K562 (cell line): ENCODE results near the gene MAP2K7. TPM values are rescaled to one million over a fixed set of nuclear protein-coding genes. Genes with fewer than 3 reads are reported as not detected.

Experiments used
- ATAC-seq: fragments of 200-7000 bp; cut with Tn5 transposase; 3 replicates; pipeline ENCODE4 v1.9.1; 2020; ENCODE audit warnings: moderate library complexity
- BruUV-seq: library from RNA; stranded (reverse); fragments of 400-500 nt; replicated peaks from 2 replicates; lab custom pipeline; 2021; lab: Mats Ljungman, UMichigan
- CTCF ChIA-PET: fragments of 300-600 bp; formaldehyde crosslinking; extraction: SDS; loops from one replicate; lab custom pipeline; 2021; ENCODE audit warnings: low intra/inter-chr PET ratio; lab: Yijun Ruan, JAX
- POLR2A ChIA-PET: fragments of 300-600, 350-650 bp; sonication (Branson Sonifier 250); formaldehyde crosslinking; extraction: SDS; loops from one replicate; lab custom pipeline; 2021; ENCODE audit warnings: antibody characterized with exemption, inconsistent platforms; lab: Yijun Ruan, JAX
- DNase-seq, 4 experiments: peaks; one replicate each; pipeline versions ENCODE4 v3.0.0 to v3.0.0-alpha.2; 2011 to 2018; ENCODE audit warnings: low spot score in 3 of 4, mixed read lengths in 3 of 4; ENCODE audit errors: extremely low read depth in 1 of 4
- FAIRE-seq: peaks from 2 replicates; lab custom pipeline; 2011; peaks lifted over from hg19 to GRCh38; lab: Jason Lieb, UNC
- H2AFZ ChIP-seq: 2 replicates; pipeline ENCODE4 v1.6.0; 2011; ENCODE audit warnings: low read depth, low read length, control low read depth, inconsistent platforms
- H3K27ac ChIP-seq: fragments of 200-600 bp; 3 replicates; pipeline ENCODE4 v1.8.0; 2011; ENCODE audit warnings: low read depth, mild to moderate bottlenecking, control low read depth, inconsistent platforms, low read length, moderate library complexity, mixed read lengths; ENCODE audit errors: extremely low read depth
- H3K27me3 ChIP-seq, 2 experiments: fragments of 300-600 bp in 1 of 2; 2 replicates in 1 of 2; 3 replicates in 1 of 2; pipeline versions ENCODE4 v1.6.0 to v1.8.0; 2011; ENCODE audit warnings: inconsistent platforms in 2 of 2, low read length in 2 of 2, mild to moderate bottlenecking in 1 of 2, mixed read lengths in 1 of 2, moderate library complexity in 1 of 2; ENCODE audit not compliant: control insufficient read depth in 2 of 2, insufficient read depth in 2 of 2
- H3K36me3 ChIP-seq: fragments of 300-600 bp; 3 replicates; pipeline ENCODE4 v1.8.0; 2011; ENCODE audit warnings: mild to moderate bottlenecking, low read length, inconsistent platforms; ENCODE audit not compliant: control insufficient read depth, insufficient read depth
- H3K4me1 ChIP-seq, 2 experiments: fragments of 200-600 bp in 1 of 2; replicated peaks in 1 of 2; 2 replicates in 1 of 2; 3 replicates in 1 of 2; pipeline versions ENCODE4 v1.5.1 to v1.8.0; 2011; ENCODE audit warnings: inconsistent platforms in 2 of 2, low read length in 2 of 2, mild to moderate bottlenecking in 1 of 2, mixed read lengths in 1 of 2, moderate library complexity in 1 of 2; ENCODE audit not compliant: control insufficient read depth in 2 of 2, insufficient read depth in 2 of 2
- H3K4me2 ChIP-seq: 2 replicates; pipeline ENCODE4 v1.6.1; 2011; ENCODE audit warnings: low read length, control low read depth, inconsistent platforms, mixed read lengths; ENCODE audit not compliant: insufficient read depth
- H3K4me3 ChIP-seq: fragments of 200-600 bp; sonication (generic), shearing (Covaris generic); 2 replicates; pipeline ENCODE4 v1.5.1; 2016; ENCODE audit warnings: control low read depth, inconsistent platforms
- H3K79me2 ChIP-seq: fragments of 200-600 bp; 3 replicates; pipeline ENCODE4 v1.8.0; 2011; ENCODE audit warnings: low read length, inconsistent platforms; ENCODE audit not compliant: control insufficient read depth, insufficient read depth
- H3K9ac ChIP-seq, 2 experiments: 2 replicates each; pipeline versions ENCODE4 v1.6.0 to v1.6.1; 2011; ENCODE audit warnings: low read depth in 2 of 2, low read length in 2 of 2, control low read depth in 1 of 2, inconsistent platforms in 1 of 2, mild to moderate bottlenecking in 1 of 2, mixed read lengths in 1 of 2; ENCODE audit not compliant: insufficient read depth in 1 of 2
- H3K9me1 ChIP-seq: one replicate; pipeline ENCODE4 v1.6.0; 2011; ENCODE audit warnings: inconsistent platforms, mild to moderate bottlenecking, low read length, moderate library complexity; ENCODE audit not compliant: control insufficient read depth, insufficient read depth
- H3K9me3 ChIP-seq: replicated peaks from 2 replicates; pipeline ENCODE4 v1.5.1; 2011; ENCODE audit warnings: low read depth, low read length, inconsistent platforms; ENCODE audit not compliant: control insufficient read depth, insufficient read depth
- H4K20me1 ChIP-seq: replicated peaks from 2 replicates; pipeline ENCODE4 v1.6.1; 2011; ENCODE audit warnings: low read length, inconsistent platforms, mixed read lengths; ENCODE audit not compliant: control insufficient read depth, insufficient read depth
- ARNT ChIP-seq, 2 experiments: fragments of 450-650 bp; IDR thresholded peaks; 2 replicates each; pipeline ENCODE4 v1.6.1; 2016; ENCODE audit warnings: mild to moderate bottlenecking in 1 of 2
- CREB1 ChIP-seq, 2 experiments: sonication (generic) in 1 of 2; formaldehyde crosslinking in 1 of 2; IDR thresholded peaks; 2 replicates each; pipeline versions ENCODE4 v1.6.1 to v1.8.0; 2012 to 2022; ENCODE audit warnings: inconsistent platforms in 1 of 2, mild to moderate bottlenecking in 1 of 2, missing genetic modification reagents in 1 of 2, moderate library complexity in 1 of 2
- EGR1 ChIP-seq: fragments of 450-650 bp; conservative IDR thresholded peaks from 2 replicates; pipeline ENCODE4 v1.6.1; 2017; ENCODE audit warnings: mild to moderate bottlenecking
- HDAC1 ChIP-seq, 2 experiments: fragments of 450-650 bp; IDR thresholded peaks; 2 replicates each; pipeline ENCODE4 v1.6.1; 2016 to 2017; ENCODE audit warnings: inconsistent platforms in 1 of 2, mild to moderate bottlenecking in 1 of 2, moderate library complexity in 1 of 2
- MEF2D ChIP-seq: conservative IDR thresholded peaks from 2 replicates; pipeline ENCODE4 v1.6.1; 2016; ENCODE audit warnings: low read depth, missing genetic modification characterization, missing compliant biosample characterization
- NRF1 ChIP-seq, 2 experiments: fragments of 450-650 bp; IDR thresholded peaks in 1 of 2; conservative IDR thresholded peaks in 1 of 2; 2 replicates each; pipeline ENCODE4 v1.6.1; 2014; ENCODE audit warnings: mild to moderate bottlenecking in 2 of 2
- PKNOX1 ChIP-seq: fragments of 450-650 bp; IDR thresholded peaks from 2 replicates; pipeline ENCODE4 v1.6.1; 2016
- PRDM10 ChIP-seq: fragments of 450-650 bp; IDR thresholded peaks from 2 replicates; pipeline ENCODE4 v1.6.1; 2018; ENCODE audit not compliant: partially characterized antibody
- SMAD2 ChIP-seq: fragments of 150-350 bp; IDR thresholded peaks from 2 replicates; pipeline ENCODE4 v1.6.1; 2014; ENCODE audit warnings: low read depth, mild to moderate bottlenecking, low read length
- SMARCA5 ChIP-seq: fragments of 450-650 bp; IDR thresholded peaks from 2 replicates; pipeline ENCODE4 v1.6.1; 2016
- SP1 ChIP-seq: sonication (generic); formaldehyde crosslinking; IDR thresholded peaks from 2 replicates; pipeline ENCODE4 v1.8.1; 2022; ENCODE audit warnings: mild to moderate bottlenecking, missing genetic modification reagents
- ZBTB2 ChIP-seq: fragments of 450-650 bp; IDR thresholded peaks from 2 replicates; pipeline ENCODE4 v1.6.1; 2016; ENCODE audit warnings: antibody characterized with exemption
- ZBTB7A ChIP-seq: IDR thresholded peaks from 2 replicates; pipeline ENCODE4 v1.6.1; 2011; ENCODE audit warnings: low read depth, mild to moderate bottlenecking, low read length, moderate library complexity, borderline replicate concordance; ENCODE audit not compliant: control insufficient read depth
- WGBS: fragments of 100-300 bp; shearing (Covaris generic); methylation state at CpG from one replicate; pipeline ENCODE4 v1.1.6; 2016; ENCODE audit warnings: low coverage, mixed read lengths; ENCODE audit not compliant: insufficient coverage; ENCODE audit errors: missing lambda C conversion rate; 5-methylcytosine and 5-hydroxymethylcytosine counted together
- in situ Hi-C: fragments of 300-500 bp; cut with MboI; formaldehyde crosslinking; loops from 4 replicates; pipeline ENCODE4 v1.15.0; 2018; ENCODE audit warnings: inconsistent platforms, mixed read lengths
- intact Hi-C: fragments of 100-400 bp; cut with micrococcal nuclease; formaldehyde crosslinking; loops from 2 replicates; pipeline ENCODE4 v1.14.2; 2022
- polyA plus RNA-seq, 8 experiments: library from polyadenylated mRNA; depleted of rRNA in 4 of 8; stranded (reverse) in 5 of 8; unstranded in 3 of 8; fragments of >200 nt; fragmentation: Nextera tagmentation in 2 of 8; fragmentation: Illumina TruSeq in 1 of 8; extraction: Ambion mirVana in 2 of 8; extraction: Trizol in 1 of 8; gene quantifications; 2 replicates each; pipeline versions ENCODE4 v1.2.1 to v1.2.3, GENCODE V29; 2011 to 2014; ENCODE audit warnings: inconsistent platforms in 1 of 8, missing spikeins in 1 of 8
- total RNA-seq, 7 experiments: library from RNA; depleted of rRNA in 6 of 7; stranded (reverse); fragments of >200 nt in 6 of 7; fragmentation: Illumina TruSeq in 2 of 7; extraction: Trizol in 2 of 7; gene quantifications; 2 replicates each; pipeline versions ENCODE4 v1.2.1 to v1.2.3, GENCODE V29; 2011 to 2021; ENCODE audit warnings: low replicate concordance in 1 of 7

Gene MAP2K7
- total and polyA plus RNA-seq, 9 of the 15 experiments (the other 6 are each of a cell fraction or from before 2014, with no cell fraction given): 0.51 to 45.8 (median 14.1) TPM

- in situ Hi-C loops (no loop called here), intact Hi-C loops (loop anchor here (2.0 to 5.0 kb wide), 2 partner anchors 32 to 51 kb away; partner anchors contain the start of genes MAP2K7 and SNAPC2)
- ATAC-seq: peak; percentile 62
- peaks cover 13% of the 10 kb centered on the region for H4K20me1 ChIP-seq
- H3K27ac ChIP-seq: peak overlapping the region; percentile 81; the same call in 2 of the 3 replicates
- BruUV-seq: no TSS peak
- DNase-seq: peak; percentile 73 to 98 (median 85)
- H3K4me3 ChIP-seq: peak overlapping the region; percentile 75
- peak overlapping the region; percentile 97 for H3K4me2 ChIP-seq
- no peaks in the 10 kb centered on the region for H3K9me3 ChIP-seq
- ChIA-PET POLR2A (interaction anchor here (0.5 to 1.2 kb wide), 8 partner anchors 13 to 541 kb away, joined by 3 to 5 read pairs (median 4); partner anchors contain the start of gene SNAPC2), CTCF (no interaction called here)
- H3K36me3 ChIP-seq: no peaks in the 10 kb centered on the region
- peak; percentile 100 for FAIRE-seq
- H3K27me3 ChIP-seq: no peaks in the 10 kb centered on the region; a peak in 1 of 5 replicates
- no peaks in the 10 kb centered on the region for H3K79me2 ChIP-seq
- peak overlapping the region; percentile 98 for H2AFZ ChIP-seq
- 0% methylated on average over 10 of the region's 11 CpGs for WGBS
- H3K9ac ChIP-seq: no peak overlapping the region
- H3K9me1 ChIP-seq: no peaks in the 10 kb centered on the region
- peaks cover 10 to 81% of the 10 kb centered on the region in 2 experiments; a peak in 4 of 5 replicates for H3K4me1 ChIP-seq
- TF ChIP-seq CREB1 (IDR thresholded peaks at IDR 0.05): no peak
- TF ChIP-seq CREB1 (CRISPR knock-in tag; IDR thresholded peaks at IDR 0.05): 0 out of 2 replicates have a peak, but pooled peaks have one; percentile 40
- TF ChIP-seq PKNOX1: peak; percentile 69
- TF ChIP-seq ZBTB7A: peak; percentile 28; the same call in 1 of the 2 replicates
- peak; percentile 82 for TF ChIP-seq SP1
- peak in 1 of 2 experiments; percentile 66; a peak in 2 of 4 replicates for TF ChIP-seq HDAC1 (IDR thresholded peaks at IDR 0.05)
- TF ChIP-seq PRDM10: peak; percentile 52
- TF ChIP-seq MEF2D: 0 out of 2 replicates have a peak, but pooled peaks have one; percentile 54
- no peak for TF ChIP-seq EGR1
- peak; percentile 44 for TF ChIP-seq SMARCA5
- peak in 1 of 2 experiments; percentile 18; a peak in 1 of 4 replicates for TF ChIP-seq ARNT (IDR thresholded peaks at IDR 0.05)
- TF ChIP-seq SMAD2: no peak
- 0 out of 2 replicates have a peak, but pooled peaks have one; percentile 17 for TF ChIP-seq ZBTB2
- peak; percentile 75 to 79 for TF ChIP-seq NRF1 (conservative IDR thresholded peaks at IDR 0.05 in 1 of 2, IDR thresholded peaks at IDR 0.05 in 1 of 2)
These were observed 32.9 kb upstream of the MAP2K7 start for GRCh38 chr19:7870571-7871436.
